GM12872 (cell line): Measurements from ENCODE around the gene ADGRD2.

ENCODE experiments used
- TF ChIP-seq, protein P1 (sequence below): IDR thresholded peaks from 3 replicates; pipeline ENCODE4 v1.5.1; 2011; ENCODE audit warnings: low read depth, mild to moderate bottlenecking, low read length, moderate library complexity; ENCODE audit not compliant: insufficient read depth

ADGRD2 gene

DNA sequence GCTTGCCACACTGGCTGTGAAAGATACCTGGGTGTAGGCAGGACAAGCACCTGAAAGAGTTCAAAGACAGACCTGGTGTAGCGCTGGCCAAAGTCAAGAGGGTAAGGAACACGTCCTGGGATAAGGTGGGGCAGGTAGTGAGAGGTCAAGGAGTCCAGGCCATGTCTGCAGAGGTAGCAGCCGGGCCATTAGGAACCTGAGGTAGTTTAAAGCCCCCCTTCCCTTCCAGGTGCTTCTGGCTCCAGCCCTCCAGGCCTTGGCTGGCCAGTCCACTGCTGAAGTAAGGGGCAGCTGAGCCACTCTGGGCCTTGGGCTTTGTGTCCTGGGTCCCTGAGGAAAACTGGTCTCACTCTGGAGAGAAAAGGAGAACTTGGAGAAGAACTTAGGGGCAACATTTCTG lies 70.9 kb downstream of the ADGRD2 start:
- TF ChIP-seq, protein P1, sequence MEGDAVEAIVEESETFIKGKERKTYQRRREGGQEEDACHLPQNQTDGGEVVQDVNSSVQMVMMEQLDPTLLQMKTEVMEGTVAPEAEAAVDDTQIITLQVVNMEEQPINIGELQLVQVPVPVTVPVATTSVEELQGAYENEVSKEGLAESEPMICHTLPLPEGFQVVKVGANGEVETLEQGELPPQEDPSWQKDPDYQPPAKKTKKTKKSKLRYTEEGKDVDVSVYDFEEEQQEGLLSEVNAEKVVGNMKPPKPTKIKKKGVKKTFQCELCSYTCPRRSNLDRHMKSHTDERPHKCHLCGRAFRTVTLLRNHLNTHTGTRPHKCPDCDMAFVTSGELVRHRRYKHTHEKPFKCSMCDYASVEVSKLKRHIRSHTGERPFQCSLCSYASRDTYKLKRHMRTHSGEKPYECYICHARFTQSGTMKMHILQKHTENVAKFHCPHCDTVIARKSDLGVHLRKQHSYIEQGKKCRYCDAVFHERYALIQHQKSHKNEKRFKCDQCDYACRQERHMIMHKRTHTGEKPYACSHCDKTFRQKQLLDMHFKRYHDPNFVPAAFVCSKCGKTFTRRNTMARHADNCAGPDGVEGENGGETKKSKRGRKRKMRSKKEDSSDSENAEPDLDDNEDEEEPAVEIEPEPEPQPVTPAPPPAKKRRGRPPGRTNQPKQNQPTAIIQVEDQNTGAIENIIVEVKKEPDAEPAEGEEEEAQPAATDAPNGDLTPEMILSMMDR = no peak

DNA sequence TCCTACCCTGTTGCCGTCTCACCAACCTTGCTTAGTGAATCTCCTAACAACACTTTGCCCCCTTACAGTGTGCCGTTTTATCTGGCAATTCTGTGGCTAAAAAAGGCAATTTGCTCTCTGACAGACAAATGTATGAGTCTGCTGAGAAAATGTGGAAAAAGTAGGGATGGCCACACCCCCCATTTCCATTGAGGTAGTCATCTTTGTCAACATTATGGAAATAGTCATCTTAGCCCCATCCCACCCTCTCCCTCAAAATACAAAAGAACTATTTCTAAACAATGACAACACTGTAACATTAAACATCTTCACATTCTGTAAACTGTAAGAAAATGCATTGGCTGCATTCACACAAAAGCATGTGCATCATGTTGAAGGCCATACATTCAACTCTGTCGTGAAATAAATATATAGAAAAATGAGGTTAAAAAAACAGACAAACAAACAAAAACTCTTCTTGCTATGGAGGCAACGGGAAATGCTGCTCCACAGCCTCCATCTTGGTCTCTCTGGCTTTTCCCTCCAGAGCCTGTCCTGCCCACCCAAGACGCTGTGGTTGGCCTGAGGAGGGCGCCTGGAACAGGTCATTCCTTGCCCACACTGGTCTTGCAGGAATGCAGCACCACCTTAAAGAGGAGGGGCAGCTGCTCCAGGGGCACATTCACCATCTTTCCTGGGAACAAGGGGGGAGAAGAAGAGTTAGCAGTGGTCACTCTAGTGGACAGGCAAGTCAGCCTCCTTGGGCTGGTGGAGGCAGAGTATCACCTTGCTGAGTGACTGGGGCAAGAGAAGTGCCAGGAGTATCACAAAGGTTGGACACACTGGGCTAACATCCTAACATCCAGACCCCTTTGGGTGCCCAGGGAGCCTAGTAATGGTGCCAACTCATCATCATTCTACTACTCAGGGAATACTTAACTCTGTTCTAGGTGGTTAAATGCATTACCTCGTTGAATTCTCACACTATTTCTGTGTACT lies 72.2 kb downstream of the ADGRD2 start:
- TF ChIP-seq, protein P1 = no peak

DNA sequence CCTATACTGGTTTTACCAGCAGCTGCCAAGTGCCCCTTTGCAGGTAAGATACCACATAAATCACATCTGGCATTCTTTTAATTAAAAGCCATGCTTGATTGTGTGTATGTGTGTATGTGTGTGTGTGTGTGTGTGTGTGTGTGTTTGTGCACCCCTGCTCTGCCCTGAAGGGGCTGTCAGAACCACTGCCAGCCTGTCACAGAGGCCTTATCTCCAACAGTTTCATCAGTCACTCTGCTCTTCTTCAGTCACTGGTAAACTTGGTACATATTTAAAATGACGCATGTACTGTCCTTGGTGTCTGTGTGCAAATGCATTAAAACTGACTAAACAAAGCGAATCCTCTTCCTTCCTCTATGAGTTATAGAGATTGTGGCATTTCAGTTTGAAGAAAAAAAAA lies 75.9 kb downstream of the ADGRD2 start:
- TF ChIP-seq, protein P1 = no peak

DNA sequence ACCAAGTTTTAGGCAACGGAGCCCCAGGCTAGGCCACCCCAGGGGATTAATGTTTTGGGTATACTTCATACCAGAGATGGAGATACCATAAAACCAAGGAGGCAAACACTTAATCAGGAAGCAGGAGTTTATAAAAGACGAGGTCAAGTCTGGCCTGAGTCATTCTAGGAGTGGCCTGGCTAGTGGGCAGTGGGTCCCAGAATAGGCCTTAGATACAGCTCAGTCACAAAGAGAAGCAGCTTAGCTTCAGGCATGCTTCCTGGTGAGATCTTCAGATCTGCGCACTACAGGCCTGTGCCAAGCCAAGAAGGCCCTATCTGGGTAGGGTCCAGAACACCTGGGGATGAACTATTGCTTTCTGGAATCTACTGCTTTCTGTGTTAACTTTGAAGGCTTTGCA lies 77.5 kb downstream of the ADGRD2 start:
- TF ChIP-seq, protein P1 = no peak
